IPS-20b (cell line): ENCODE measurements around the gene PGAP3.

Experiments
- H3K27ac ChIP-seq: one replicate; pipeline ENCODE4 v1.5.1; 2013; ENCODE audit warnings: low read length
- H3K27me3 ChIP-seq: 2 replicates; pipeline ENCODE4 v1.6.1; 2013; ENCODE audit warnings: mild to moderate bottlenecking, low read length, inconsistent platforms; ENCODE audit not compliant: insufficient read depth
- H3K36me3 ChIP-seq: 2 replicates; pipeline ENCODE4 v1.6.1; 2013; ENCODE audit warnings: low read depth, mild to moderate bottlenecking, inconsistent platforms, low read length, moderate library complexity; ENCODE audit not compliant: insufficient read depth
- H3K4me1 ChIP-seq: 2 replicates; pipeline ENCODE4 v1.6.1; 2013; ENCODE audit warnings: mild to moderate bottlenecking, control low read depth, inconsistent platforms, low read length, moderate library complexity; ENCODE audit not compliant: insufficient read depth
- H3K4me3 ChIP-seq: 2 replicates; pipeline ENCODE4 v1.5.1; 2013; ENCODE audit warnings: mild to moderate bottlenecking, low read length, inconsistent platforms
- H3K9ac ChIP-seq: 2 replicates; pipeline ENCODE4 v1.6.1; 2013; ENCODE audit warnings: low read depth, mild to moderate bottlenecking, inconsistent platforms, low read length, moderate library complexity
- H3K9me3 ChIP-seq: 2 replicates; pipeline ENCODE4 v1.6.1; 2013; ENCODE audit warnings: mild to moderate bottlenecking, low read depth, low read length, inconsistent platforms; ENCODE audit not compliant: insufficient read depth

PGAP3 gene

GRCh38 chr17:39666231-39666600 lies 21.6 kb downstream of the PGAP3 start:
- H3K9ac ChIP-seq, result no peak overlapping the region
- peaks cover 19% of the 10 kb centered on the region for H3K4me1 ChIP-seq
- H3K4me3 ChIP-seq, result no peak overlapping the region
- no peak overlapping the region for H3K27ac ChIP-seq
- 0 out of 2 replicates have a peak, but pooled peaks cover 2% of the 10 kb centered on the region for H3K36me3 ChIP-seq
- no peaks in the 10 kb centered on the region for H3K9me3 ChIP-seq
- peaks cover 56% of the 10 kb centered on the region for H3K27me3 ChIP-seq

GRCh38 chr17:39665642-39666224 lies 22.1 kb downstream of the PGAP3 start:
- Histone ChIP-seq H3K9ac (no peak overlapping the region), H3K9me3 (no peaks in the 10 kb centered on the region), H3K4me1 (peaks cover 19% of the 10 kb centered on the region), H3K36me3 (0 out of 2 replicates have a peak, but pooled peaks cover 7% of the 10 kb centered on the region), H3K27me3 (peaks cover 52% of the 10 kb centered on the region), H3K4me3 (no peak overlapping the region), H3K27ac (no peak overlapping the region)

- H3K27ac ChIP-seq, result no peak within 1 kb of the TSS
- peaks cover 44% of the 10 kb centered on the region for H3K27me3 ChIP-seq
- H3K4me1 ChIP-seq, result peaks cover 19% of the 10 kb centered on the region
- peak within 1 kb of the TSS; percentile 2; the same call in 1 of the 2 replicates for H3K9ac ChIP-seq
- no peak within 1 kb of the TSS; the same call in 1 of the 2 replicates for H3K4me3 ChIP-seq
- no peaks in the 10 kb centered on the region for H3K9me3 ChIP-seq
- H3K36me3 ChIP-seq, result peaks cover 15% of the 10 kb centered on the region; the same call in 1 of the 2 replicates
Observed at GRCh38 chr17:39664581-39665561, 23.0 kb downstream of the PGAP3 start, which contains the start of gene TCAP. TSS of gene TCAP (plus strand) at chr17:39665349. CDS start at chr17:39665360, 11 bp downstream.

- H3K36me3 ChIP-seq, result peaks cover 17% of the 10 kb centered on the region; the same call in 1 of the 2 replicates
- H3K4me3 ChIP-seq, result peak overlapping the region; percentile 52; the same call in 1 of the 2 replicates
- H3K27ac ChIP-seq, result no peak overlapping the region
- H3K9me3 ChIP-seq, result no peaks in the 10 kb centered on the region
- peaks cover 19% of the 10 kb centered on the region for H3K4me1 ChIP-seq
- H3K9ac ChIP-seq, result peak overlapping the region; percentile 2; the same call in 1 of the 2 replicates
- H3K27me3 ChIP-seq, result peaks cover 35% of the 10 kb centered on the region
Observed at GRCh38 chr17:39663688-39664580, 23.9 kb downstream of the PGAP3 start.

- Histone ChIP-seq H3K36me3 (peaks cover 23% of the 10 kb centered on the region; the same call in 1 of the 2 replicates), H3K27ac (no peak overlapping the region), H3K9ac (no peak overlapping the region), H3K9me3 (no peaks in the 10 kb centered on the region), H3K4me3 (no peak overlapping the region), H3K4me1 (peaks cover 16% of the 10 kb centered on the region), H3K27me3 (peaks cover 29% of the 10 kb centered on the region)
Observed at GRCh38 chr17:39663340-39663687, 24.5 kb downstream of the PGAP3 start.

- no peaks in the 10 kb centered on the region for H3K9me3 ChIP-seq
- peaks cover 26% of the 10 kb centered on the region; the same call in 1 of the 2 replicates for H3K36me3 ChIP-seq
- no peak overlapping the region for H3K4me3 ChIP-seq
- no peak overlapping the region for H3K27ac ChIP-seq
- peaks cover 23% of the 10 kb centered on the region for H3K27me3 ChIP-seq
- H3K9ac ChIP-seq, result no peak overlapping the region
- H3K4me1 ChIP-seq, result peaks cover 16% of the 10 kb centered on the region
Observed at GRCh38 chr17:39662551-39663339, 25.1 kb downstream of the PGAP3 start.

- Histone ChIP-seq H3K27me3 (peaks cover 15% of the 10 kb centered on the region), H3K9ac (no peak overlapping the region), H3K27ac (no peak overlapping the region), H3K4me3 (no peak overlapping the region), H3K36me3 (peaks cover 26% of the 10 kb centered on the region; the same call in 1 of the 2 replicates), H3K4me1 (peaks cover 16% of the 10 kb centered on the region), H3K9me3 (no peaks in the 10 kb centered on the region)
Observed at GRCh38 chr17:39661744-39662541, 25.9 kb downstream of the PGAP3 start.

GRCh38 chr17:39660397-39661385 lies 27.2 kb downstream of the PGAP3 start:
- Histone ChIP-seq H3K4me3 (no peak overlapping the region), H3K9ac (no peak overlapping the region), H3K27ac (no peak overlapping the region), H3K4me1 (peaks cover 11% of the 10 kb centered on the region), H3K27me3 (peaks cover 3% of the 10 kb centered on the region; the same call in 1 of the 2 replicates), H3K36me3 (peaks cover 26% of the 10 kb centered on the region; the same call in 1 of the 2 replicates), H3K9me3 (no peaks in the 10 kb centered on the region)

- Histone ChIP-seq H3K4me3 (no peak overlapping the region), H3K27me3 (no peaks in the 10 kb centered on the region), H3K36me3 (peaks cover 30% of the 10 kb centered on the region; the same call in 1 of the 2 replicates), H3K9me3 (no peaks in the 10 kb centered on the region), H3K27ac (no peak overlapping the region), H3K9ac (no peak overlapping the region), H3K4me1 (peaks cover 7% of the 10 kb centered on the region)
Observed at GRCh38 chr17:39660011-39660360, 27.9 kb downstream of the PGAP3 start.
